GM18858 (cell line): Measurements from ENCODE around the gene FGFR3.

ENCODE experiments used
- ATAC-seq: cut with Tn5 transposase; IDR thresholded peaks from one replicate; pipeline ENCODE4 v1.9.1; 2021; ENCODE audit not compliant: unreplicated experiment

The FGFR3 gene

GRCh38 chr4:1792832-1793495, at the start of gene FGFR3:
Gene FGFR3 (plus strand): TSS chr4:1793293. CDS start chr4:1793935, 642 bp downstream.
- no peak for ATAC-seq

- no peak for ATAC-seq
These were observed 49.5 kb upstream of the FGFR3 start for GRCh38 chr4:1743551-1743950.

- ATAC-seq, result no peak
These were observed 49.1 kb upstream of the FGFR3 start for GRCh38 chr4:1743975-1744374.

GRCh38 chr4:1744552-1744951, 48.5 kb upstream of the FGFR3 start:
- ATAC-seq, result no peak

- ATAC-seq, result no peak
These were observed 47.9 kb upstream of the FGFR3 start for GRCh38 chr4:1745165-1745564.

GRCh38 chr4:1745697-1746096, 47.4 kb upstream of the FGFR3 start:
- no peak for ATAC-seq

GRCh38 chr4:1746265-1746691, 46.8 kb upstream of the FGFR3 start:
- no peak for ATAC-seq

- no peak for ATAC-seq
These were observed 46.0 kb upstream of the FGFR3 start for GRCh38 chr4:1746919-1747602.

GRCh38 chr4:1747603-1747967, 45.5 kb upstream of the FGFR3 start:
- ATAC-seq, result no peak

GRCh38 chr4:1748465-1748995, 44.6 kb upstream of the FGFR3 start:
- no peak for ATAC-seq

- ATAC-seq, result no peak
These were observed 43.7 kb upstream of the FGFR3 start for GRCh38 chr4:1749370-1749769.

- ATAC-seq, result no peak
These were observed 43.3 kb upstream of the FGFR3 start for GRCh38 chr4:1749826-1750225.

- ATAC-seq, result no peak
These were observed 42.5 kb upstream of the FGFR3 start for GRCh38 chr4:1750381-1751154.

GRCh38 chr4:1751155-1751918, 41.8 kb upstream of the FGFR3 start:
- ATAC-seq, result no peak

GRCh38 chr4:1751919-1752283, 41.2 kb upstream of the FGFR3 start:
- no peak for ATAC-seq

- no peak for ATAC-seq
These were observed 40.6 kb upstream of the FGFR3 start for GRCh38 chr4:1752284-1753041.

- no peak for ATAC-seq
These were observed 39.8 kb upstream of the FGFR3 start for GRCh38 chr4:1753294-1753696.

GRCh38 chr4:1753697-1754311, 39.3 kb upstream of the FGFR3 start:
- ATAC-seq, result no peak

GRCh38 chr4:1754336-1754735, 38.8 kb upstream of the FGFR3 start:
- ATAC-seq, result no peak

- ATAC-seq, result no peak
These were observed 37.8 kb upstream of the FGFR3 start for GRCh38 chr4:1755297-1755696.
